ENCODE results near the gene LSAMP. TPM values are rescaled to one million over a fixed set of nuclear protein-coding genes. Genes with fewer than 3 reads are reported as not detected.

The LSAMP gene
- total and polyA plus RNA-seq, 2 of the 4 experiments (the other 2 are of a cell fraction) = 7.9 to 8.0 TPM

DNA sequence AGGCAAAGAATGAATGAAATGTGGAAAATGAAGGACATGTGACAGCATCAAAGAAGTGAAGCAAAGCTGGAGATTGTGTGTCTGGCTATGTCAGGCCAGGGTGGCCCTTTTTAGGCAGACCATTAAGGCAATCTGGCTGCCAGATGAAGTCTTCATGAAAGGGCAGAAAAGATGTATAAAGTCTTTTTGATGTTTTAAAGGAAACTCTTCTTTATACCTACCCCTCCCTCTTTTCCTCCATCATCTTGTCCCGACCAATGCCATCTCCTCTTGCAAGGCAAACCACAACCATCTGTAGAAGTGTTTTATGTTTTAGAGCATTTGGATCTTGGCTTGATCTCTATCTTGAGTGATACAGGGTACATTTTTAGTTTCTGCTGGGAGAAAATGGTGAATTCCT is 259.2 kb downstream of the LSAMP start:
- H3K14ac ChIP-seq (replicated peaks; ENCODE audit: low read depth, low read length) = no peak overlapping the region
- ATAC-seq (ENCODE audit: low read depth) (no peak), DNase-seq (no peak)
- intact Hi-C loops (cut with micrococcal nuclease) = no loop called here
- H4K8ac ChIP-seq (ENCODE audit: low read depth in 2 of 2, low read length in 2 of 2) = no peak overlapping the region
- H3K4me3 ChIP-seq (ENCODE audit: insufficient read depth, low read depth, low read length) = no peak overlapping the region
- dilution Hi-C loops (cut with HindIII; ENCODE audit: low sequenced_read_pairs, unreplicated experiment) = no loop called here
- no peak overlapping the region for H3K4ac ChIP-seq (ENCODE audit: low read depth, low read length)
- no TSS peak for BruUV-seq (replicated peaks)
- H4K91ac ChIP-seq (ENCODE audit: insufficient read depth, low read depth, low read length) = no peak overlapping the region
- no peak overlapping the region for H2AFZ ChIP-seq (replicated peaks; ENCODE audit: low read length, poor library complexity)
- no peak overlapping the region for H3K18ac ChIP-seq (ENCODE audit: low read depth, low read length)
- no peak overlapping the region for H2AK9ac ChIP-seq (replicated peaks; ENCODE audit: low read depth, low read length, poor library complexity)
- H3K9me1 ChIP-seq (ENCODE audit: insufficient read depth, low read length) = no peaks in the 10 kb centered on the region
- no peak overlapping the region for H2AK5ac ChIP-seq (ENCODE audit: low read depth, low read length)
- WGBS, 2 experiments (ENCODE audit: extremely low coverage in 2 of 2, insufficient read length in 1 of 2) = no CpG with 5 or more reads among the region's 1 CpG
- no peaks in the 10 kb centered on the region for H3K27me3 ChIP-seq (ENCODE audit: control insufficient read depth, insufficient read depth, low read length)
- no peak overlapping the region for H2BK15ac ChIP-seq (ENCODE audit: low read depth, low read length)
- TF ChIP-seq RCOR1 (IDR thresholded peaks at IDR 0.05; ENCODE audit: insufficient replicate concordance, low read length) = no peak
- TF ChIP-seq RFX5 (IDR thresholded peaks at IDR 0.05; ENCODE audit: low read depth, low read length) = no peak
- no peak for TF ChIP-seq POLR2A (IDR thresholded peaks at IDR 0.05; ENCODE audit: low read depth, low read length)
- no peak for TF ChIP-seq CEBPB (IDR thresholded peaks at IDR 0.05; ENCODE audit: low read depth, low read length)
- no peak for TF ChIP-seq RAD21 (IDR thresholded peaks at IDR 0.05; ENCODE audit: low read length)
- TF ChIP-seq SMC3 (IDR thresholded peaks at IDR 0.05; ENCODE audit: low read depth, low read length) = no peak
- TF ChIP-seq, protein P1, sequence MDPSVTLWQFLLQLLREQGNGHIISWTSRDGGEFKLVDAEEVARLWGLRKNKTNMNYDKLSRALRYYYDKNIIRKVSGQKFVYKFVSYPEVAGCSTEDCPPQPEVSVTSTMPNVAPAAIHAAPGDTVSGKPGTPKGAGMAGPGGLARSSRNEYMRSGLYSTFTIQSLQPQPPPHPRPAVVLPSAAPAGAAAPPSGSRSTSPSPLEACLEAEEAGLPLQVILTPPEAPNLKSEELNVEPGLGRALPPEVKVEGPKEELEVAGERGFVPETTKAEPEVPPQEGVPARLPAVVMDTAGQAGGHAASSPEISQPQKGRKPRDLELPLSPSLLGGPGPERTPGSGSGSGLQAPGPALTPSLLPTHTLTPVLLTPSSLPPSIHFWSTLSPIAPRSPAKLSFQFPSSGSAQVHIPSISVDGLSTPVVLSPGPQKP (IDR thresholded peaks at IDR 0.05; ENCODE audit: borderline replicate concordance, low read depth, low read length) = no peak
- no peak for TF ChIP-seq CHD1 (IDR thresholded peaks at IDR 0.05; ENCODE audit: low read depth, low read length)
- TF ChIP-seq BHLHE40 (IDR thresholded peaks at IDR 0.05; ENCODE audit: low read depth, low read length) = no peak
- TF ChIP-seq NFE2L2 (IDR thresholded peaks at IDR 0.05; ENCODE audit: low read depth, low read length) = no peak
- TF ChIP-seq, protein P2, sequence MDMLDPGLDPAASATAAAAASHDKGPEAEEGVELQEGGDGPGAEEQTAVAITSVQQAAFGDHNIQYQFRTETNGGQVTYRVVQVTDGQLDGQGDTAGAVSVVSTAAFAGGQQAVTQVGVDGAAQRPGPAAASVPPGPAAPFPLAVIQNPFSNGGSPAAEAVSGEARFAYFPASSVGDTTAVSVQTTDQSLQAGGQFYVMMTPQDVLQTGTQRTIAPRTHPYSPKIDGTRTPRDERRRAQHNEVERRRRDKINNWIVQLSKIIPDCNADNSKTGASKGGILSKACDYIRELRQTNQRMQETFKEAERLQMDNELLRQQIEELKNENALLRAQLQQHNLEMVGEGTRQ (IDR thresholded peaks at IDR 0.05; ENCODE audit: low read depth, low read length) = no peak
- no peak for TF ChIP-seq MXI1 (IDR thresholded peaks at IDR 0.05; ENCODE audit: borderline replicate concordance, low read depth, low read length)
- TF ChIP-seq, protein P3, sequence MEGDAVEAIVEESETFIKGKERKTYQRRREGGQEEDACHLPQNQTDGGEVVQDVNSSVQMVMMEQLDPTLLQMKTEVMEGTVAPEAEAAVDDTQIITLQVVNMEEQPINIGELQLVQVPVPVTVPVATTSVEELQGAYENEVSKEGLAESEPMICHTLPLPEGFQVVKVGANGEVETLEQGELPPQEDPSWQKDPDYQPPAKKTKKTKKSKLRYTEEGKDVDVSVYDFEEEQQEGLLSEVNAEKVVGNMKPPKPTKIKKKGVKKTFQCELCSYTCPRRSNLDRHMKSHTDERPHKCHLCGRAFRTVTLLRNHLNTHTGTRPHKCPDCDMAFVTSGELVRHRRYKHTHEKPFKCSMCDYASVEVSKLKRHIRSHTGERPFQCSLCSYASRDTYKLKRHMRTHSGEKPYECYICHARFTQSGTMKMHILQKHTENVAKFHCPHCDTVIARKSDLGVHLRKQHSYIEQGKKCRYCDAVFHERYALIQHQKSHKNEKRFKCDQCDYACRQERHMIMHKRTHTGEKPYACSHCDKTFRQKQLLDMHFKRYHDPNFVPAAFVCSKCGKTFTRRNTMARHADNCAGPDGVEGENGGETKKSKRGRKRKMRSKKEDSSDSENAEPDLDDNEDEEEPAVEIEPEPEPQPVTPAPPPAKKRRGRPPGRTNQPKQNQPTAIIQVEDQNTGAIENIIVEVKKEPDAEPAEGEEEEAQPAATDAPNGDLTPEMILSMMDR (conservative IDR thresholded peaks at IDR 0.05; ENCODE audit: low read depth, low read length) = no peak
- no peak for TF ChIP-seq MAFK (IDR thresholded peaks at IDR 0.05; ENCODE audit: low read depth, low read length)
- no peak for TF ChIP-seq MAZ (IDR thresholded peaks at IDR 0.05; ENCODE audit: borderline replicate concordance, low read depth, low read length)
- TF ChIP-seq FOS (IDR thresholded peaks at IDR 0.05; ENCODE audit: low read depth, low read length) = no peak
- no peak overlapping the region for H3K56ac ChIP-seq (ENCODE audit: extremely low read depth, insufficient read depth, low read length)
- H2BK120ac ChIP-seq (ENCODE audit: low read depth, low read length) = no peak overlapping the region
- no peaks in the 10 kb centered on the region for H3K9me3 ChIP-seq (ENCODE audit: control insufficient read depth, insufficient read depth, low read length)
- H3K9ac ChIP-seq (ENCODE audit: low read depth, low read length) = no peak overlapping the region
- ChIA-PET CTCF (no interaction called here), POLR2A (ENCODE audit: unreplicated experiment) (no interaction called here)
- no peak overlapping the region for H3K27ac ChIP-seq (ENCODE audit: insufficient read depth, low read length)
- peaks cover 3% of the 10 kb centered on the region; the same call in 1 of the 2 replicates for H3K4me1 ChIP-seq (ENCODE audit: control insufficient read depth, insufficient read depth, low read length)
- no peaks in the 10 kb centered on the region for H3K79me1 ChIP-seq (ENCODE audit: low read depth in 1 of 2, low read length in 2 of 2)
- H3K23ac ChIP-seq (ENCODE audit: low read depth, low read length) = no peak overlapping the region
- H2BK5ac ChIP-seq (ENCODE audit: low read depth, low read length, poor library complexity, severe bottlenecking) = no peak overlapping the region
- H4K5ac ChIP-seq (ENCODE audit: low read depth, low read length) = no peak overlapping the region
- H3K4me2 ChIP-seq (ENCODE audit: low read depth, low read length) = no peak overlapping the region
- in situ Hi-C loops (cut with MboI; ENCODE audit: low sequenced_read_pairs) = no loop called here
- no peaks in the 10 kb centered on the region for H3K36me3 ChIP-seq (ENCODE audit: control insufficient read depth, insufficient read depth, low read length)
- no peaks in the 10 kb centered on the region for H4K20me1 ChIP-seq (ENCODE audit: insufficient read depth, low read length)
- H2BK20ac ChIP-seq (ENCODE audit: low read depth, low read length) = no peak overlapping the region
